BE2C (cell line): ENCODE results near the gene CDK15.

Experiments used
- DNase-seq: peaks from one replicate; pipeline ENCODE4 v3.0.0-alpha.2; 2020
- H3K27me3 ChIP-seq: fragments of 250-450 bp; sonication (Bioruptor Pico); 2 replicates; pipeline ENCODE4 v1.5.1; 2020; ENCODE audit warnings: mild to moderate bottlenecking
- H3K36me3 ChIP-seq: fragments of 250-450 bp; sonication (Bioruptor Pico); 2 replicates; pipeline ENCODE4 v1.5.1; 2020; ENCODE audit warnings: mild to moderate bottlenecking
- H3K4me1 ChIP-seq: fragments of 250-450 bp; sonication (Bioruptor Pico); 2 replicates; pipeline ENCODE4 v1.5.1; 2020
- H3K4me3 ChIP-seq: 2 replicates; pipeline ENCODE4 v1.5.1; 2011; ENCODE audit warnings: low read depth, low read length
- H3K9me3 ChIP-seq: fragments of 250-450 bp; sonication (Bioruptor Pico); 2 replicates; pipeline ENCODE4 v1.5.1; 2020
- TF ChIP-seq, protein P1 (sequence below): IDR thresholded peaks from 2 replicates; pipeline ENCODE4 v1.5.1; 2012; ENCODE audit warnings: mild to moderate bottlenecking, low read depth, low read length

Gene CDK15

DNA sequence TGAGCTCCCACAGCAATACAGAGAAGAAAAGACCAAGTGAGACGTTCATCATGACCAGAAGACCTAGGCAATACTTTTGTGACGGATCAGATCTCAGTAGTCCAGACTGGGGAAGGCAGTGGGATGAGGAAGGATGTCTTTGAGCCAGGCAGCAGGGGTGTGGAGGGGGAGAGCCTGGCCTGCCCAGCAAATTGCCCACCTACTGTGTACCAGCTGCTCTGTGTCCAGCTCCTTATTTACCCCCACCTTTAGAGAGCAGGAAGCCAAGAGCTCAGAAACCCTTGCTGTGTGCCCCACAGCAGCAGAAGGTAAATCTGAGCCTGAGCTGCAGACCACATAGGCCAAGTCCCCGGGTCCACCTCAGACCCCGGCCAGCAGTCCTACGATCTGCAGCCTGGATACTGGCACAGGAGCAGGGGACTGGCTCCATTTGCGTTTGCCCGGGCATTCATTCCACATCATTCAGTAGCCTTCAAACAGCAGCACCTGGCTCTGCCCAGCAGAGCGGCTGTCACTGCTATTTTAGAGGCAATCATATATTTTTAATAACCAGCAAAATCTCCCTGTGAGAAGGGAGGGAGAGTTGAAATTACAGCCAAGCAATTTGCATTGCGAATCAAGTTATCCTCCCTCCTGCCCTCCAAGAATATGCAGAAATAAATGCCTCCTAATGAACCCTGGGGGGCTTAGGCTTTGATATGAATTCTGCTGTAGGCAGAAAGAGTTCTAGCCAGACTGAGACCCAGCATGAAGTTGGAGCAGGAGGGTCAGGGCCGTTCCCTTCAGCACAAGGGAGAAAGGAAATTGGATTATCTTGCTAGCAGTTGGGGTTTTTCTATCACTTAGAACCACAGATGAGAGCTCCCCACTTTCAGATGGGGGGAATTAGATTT lies 117.3 kb downstream of the CDK15 start:
- no peak for DNase-seq
- no peaks in the 10 kb centered on the region for H3K9me3 ChIP-seq
- H3K4me1 ChIP-seq: no peaks in the 10 kb centered on the region
- H3K27me3 ChIP-seq: no peaks in the 10 kb centered on the region
- TF ChIP-seq, protein P1, sequence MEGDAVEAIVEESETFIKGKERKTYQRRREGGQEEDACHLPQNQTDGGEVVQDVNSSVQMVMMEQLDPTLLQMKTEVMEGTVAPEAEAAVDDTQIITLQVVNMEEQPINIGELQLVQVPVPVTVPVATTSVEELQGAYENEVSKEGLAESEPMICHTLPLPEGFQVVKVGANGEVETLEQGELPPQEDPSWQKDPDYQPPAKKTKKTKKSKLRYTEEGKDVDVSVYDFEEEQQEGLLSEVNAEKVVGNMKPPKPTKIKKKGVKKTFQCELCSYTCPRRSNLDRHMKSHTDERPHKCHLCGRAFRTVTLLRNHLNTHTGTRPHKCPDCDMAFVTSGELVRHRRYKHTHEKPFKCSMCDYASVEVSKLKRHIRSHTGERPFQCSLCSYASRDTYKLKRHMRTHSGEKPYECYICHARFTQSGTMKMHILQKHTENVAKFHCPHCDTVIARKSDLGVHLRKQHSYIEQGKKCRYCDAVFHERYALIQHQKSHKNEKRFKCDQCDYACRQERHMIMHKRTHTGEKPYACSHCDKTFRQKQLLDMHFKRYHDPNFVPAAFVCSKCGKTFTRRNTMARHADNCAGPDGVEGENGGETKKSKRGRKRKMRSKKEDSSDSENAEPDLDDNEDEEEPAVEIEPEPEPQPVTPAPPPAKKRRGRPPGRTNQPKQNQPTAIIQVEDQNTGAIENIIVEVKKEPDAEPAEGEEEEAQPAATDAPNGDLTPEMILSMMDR: no peak
- no peaks in the 10 kb centered on the region for H3K36me3 ChIP-seq
- no peak overlapping the region for H3K4me3 ChIP-seq

DNA sequence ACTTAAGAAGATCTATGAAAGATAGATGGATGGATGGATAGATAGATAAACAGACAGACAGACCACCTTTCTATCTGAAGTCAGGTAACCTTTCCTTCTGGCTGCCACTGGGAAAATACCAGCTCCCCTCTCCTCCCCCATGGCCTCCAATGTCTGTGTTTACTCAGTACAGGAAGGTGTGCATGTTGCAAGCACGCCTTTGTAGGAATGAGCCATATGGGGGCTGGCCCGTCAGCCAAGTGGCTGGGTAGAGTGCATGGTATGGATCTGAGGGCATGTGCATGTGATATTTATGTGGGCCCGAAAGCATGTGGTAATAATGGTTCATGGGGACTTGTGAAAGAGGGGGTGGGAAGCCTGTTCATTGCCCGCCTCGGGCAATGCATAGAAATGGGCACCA lies 118.1 kb downstream of the CDK15 start:
- no peaks in the 10 kb centered on the region for H3K27me3 ChIP-seq
- no peak overlapping the region for H3K4me3 ChIP-seq
- H3K9me3 ChIP-seq: no peaks in the 10 kb centered on the region

DNA sequence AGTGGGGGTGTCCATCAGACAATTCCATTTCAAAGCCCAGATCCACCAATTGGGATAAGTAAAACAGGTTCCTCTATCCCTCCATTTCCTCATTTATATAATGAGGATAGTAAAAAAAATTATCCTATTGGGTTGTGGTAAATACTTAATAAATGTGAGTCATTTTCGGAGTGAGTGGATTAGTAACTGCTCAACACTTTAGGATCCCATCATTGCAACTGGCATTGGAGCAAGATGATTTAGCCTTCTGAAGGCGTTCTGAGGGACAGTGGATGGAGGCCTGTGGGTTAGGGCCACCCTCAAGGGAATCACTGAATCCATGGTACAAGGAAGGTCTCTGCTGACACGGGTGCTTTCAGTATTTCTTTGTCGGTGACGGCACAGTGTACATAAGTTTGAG lies 118.7 kb downstream of the CDK15 start:
- H3K9me3 ChIP-seq: no peaks in the 10 kb centered on the region
- H3K27me3 ChIP-seq: no peaks in the 10 kb centered on the region
- H3K36me3 ChIP-seq: no peaks in the 10 kb centered on the region
- no peaks in the 10 kb centered on the region for H3K4me1 ChIP-seq
- TF ChIP-seq, protein P1: no peak
- H3K4me3 ChIP-seq: no peak overlapping the region
- DNase-seq: no peak

More for the DNA sequence above, 118.1 kb downstream of the CDK15 start:
- no peaks in the 10 kb centered on the region for H3K4me1 ChIP-seq
- TF ChIP-seq, protein P1: no peak
- H3K36me3 ChIP-seq: no peaks in the 10 kb centered on the region
- no peak for DNase-seq

DNA sequence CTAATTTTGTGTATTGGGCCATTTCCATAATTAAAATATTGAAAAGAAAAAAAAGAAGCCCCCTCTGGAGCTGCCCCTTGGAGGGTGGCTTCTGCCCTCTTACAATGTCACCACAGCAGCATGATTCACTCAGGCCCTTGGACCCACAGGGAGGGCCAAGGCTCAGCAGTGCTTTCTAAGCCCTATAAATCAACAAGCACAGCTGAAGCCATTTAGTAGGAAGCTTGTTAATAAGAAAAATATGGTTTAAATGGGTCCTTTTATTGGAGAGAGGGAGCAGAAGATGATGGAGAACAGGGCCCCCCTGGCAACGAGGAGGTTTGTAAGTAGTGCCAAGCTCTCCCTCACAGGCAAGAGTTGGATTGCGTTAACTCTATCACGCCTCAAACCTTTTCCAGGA lies 119.7 kb downstream of the CDK15 start:
- no peaks in the 10 kb centered on the region for H3K4me1 ChIP-seq
- TF ChIP-seq, protein P1: no peak
- no peaks in the 10 kb centered on the region for H3K27me3 ChIP-seq
- DNase-seq: no peak
- H3K36me3 ChIP-seq: no peaks in the 10 kb centered on the region
- no peaks in the 10 kb centered on the region for H3K9me3 ChIP-seq
- no peak overlapping the region for H3K4me3 ChIP-seq

DNA sequence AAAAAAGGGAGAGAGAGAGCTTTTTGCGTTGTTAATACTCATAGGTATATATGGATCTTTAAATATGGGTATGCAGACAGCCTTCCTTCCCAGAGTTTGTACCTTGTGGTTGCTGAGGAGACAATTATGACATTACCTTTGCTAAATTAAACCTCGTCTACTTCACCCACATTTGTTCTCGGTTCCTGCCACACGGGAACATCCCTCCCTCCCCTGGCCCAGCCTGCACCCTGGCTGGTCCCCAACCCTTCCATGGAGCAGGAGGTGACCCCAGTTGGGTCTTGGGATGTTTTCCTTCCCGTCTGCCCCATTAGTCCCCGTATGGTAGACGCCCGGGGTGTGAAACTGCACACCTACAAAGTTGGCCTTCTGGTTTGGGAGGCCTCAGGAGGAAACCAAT lies 122.0 kb downstream of the CDK15 start:
- peaks cover 12% of the 10 kb centered on the region for H3K4me1 ChIP-seq
- DNase-seq: no peak
- H3K4me3 ChIP-seq: no peak overlapping the region
- TF ChIP-seq, protein P1: no peak
- no peaks in the 10 kb centered on the region for H3K27me3 ChIP-seq
- no peaks in the 10 kb centered on the region for H3K36me3 ChIP-seq
- no peaks in the 10 kb centered on the region for H3K9me3 ChIP-seq

DNA sequence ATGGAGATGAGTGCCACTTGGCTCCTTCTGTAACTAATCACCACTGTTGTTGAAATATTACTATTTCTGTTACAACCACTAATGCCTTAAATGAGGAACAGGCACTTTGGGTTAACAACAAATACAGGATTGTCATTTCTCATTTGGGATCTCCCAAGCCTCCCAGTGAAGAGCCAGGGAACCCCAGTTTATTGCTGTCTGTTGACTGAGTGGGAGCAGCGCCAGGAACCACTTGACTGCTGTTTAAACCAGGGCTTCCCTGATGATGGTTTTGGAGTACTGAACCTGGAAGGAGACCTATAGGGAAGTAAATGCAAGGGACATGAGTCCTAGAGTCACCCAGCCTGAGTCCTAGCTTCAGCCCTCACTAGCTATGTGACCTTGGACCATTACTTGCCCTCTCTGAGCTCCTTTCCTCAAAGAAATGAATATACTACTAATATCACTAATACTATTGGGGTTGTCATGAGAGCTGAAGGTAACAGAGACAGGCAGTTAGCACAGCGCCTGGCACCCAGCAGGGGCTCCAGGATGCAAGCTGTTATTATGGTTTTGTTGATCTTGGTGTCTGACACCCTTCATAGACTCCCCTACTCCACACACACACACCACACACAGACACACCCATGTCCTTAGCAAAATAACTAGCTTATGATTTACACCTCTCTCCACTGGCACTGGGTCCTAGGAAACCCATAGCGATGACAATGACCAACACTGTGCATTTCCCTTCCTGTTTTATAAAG lies 123.1 kb downstream of the CDK15 start:
- TF ChIP-seq, protein P1: no peak
- Histone ChIP-seq H3K27me3 (no peaks in the 10 kb centered on the region), H3K4me1 (peaks cover 17% of the 10 kb centered on the region), H3K4me3 (no peak overlapping the region), H3K9me3 (no peaks in the 10 kb centered on the region), H3K36me3 (no peaks in the 10 kb centered on the region)
- DNase-seq: no peak
